ENCODE measurements around the gene TEP1. TPM values are rescaled to one million over a fixed set of nuclear protein-coding genes. Genes with fewer than 3 reads are reported as not detected.

TEP1 gene
- total and polyA plus RNA-seq, 2 experiments from 2014 or later: 3.0 to 8.5 TPM

DNA sequence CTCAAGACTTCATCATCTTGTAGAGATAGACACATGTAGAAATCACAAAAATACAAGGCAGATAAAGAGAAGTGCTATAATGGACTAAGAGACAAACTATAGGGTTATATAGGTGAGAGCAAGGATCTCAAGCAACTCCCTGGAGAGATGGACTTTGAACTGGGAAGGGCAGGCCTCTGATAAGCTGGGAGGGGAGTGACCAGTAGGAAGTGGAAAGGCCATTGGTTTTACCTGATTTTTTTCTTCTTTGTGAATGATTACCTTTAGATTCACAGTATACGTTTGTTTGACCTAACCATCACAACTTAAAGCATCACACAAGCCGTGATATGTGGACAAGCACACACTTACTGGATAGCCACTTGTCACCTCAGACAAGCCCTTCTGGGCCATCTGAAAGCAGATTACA is 5.2 kb upstream of the TEP1 start (continued):
- TF ChIP-seq, protein P1, sequence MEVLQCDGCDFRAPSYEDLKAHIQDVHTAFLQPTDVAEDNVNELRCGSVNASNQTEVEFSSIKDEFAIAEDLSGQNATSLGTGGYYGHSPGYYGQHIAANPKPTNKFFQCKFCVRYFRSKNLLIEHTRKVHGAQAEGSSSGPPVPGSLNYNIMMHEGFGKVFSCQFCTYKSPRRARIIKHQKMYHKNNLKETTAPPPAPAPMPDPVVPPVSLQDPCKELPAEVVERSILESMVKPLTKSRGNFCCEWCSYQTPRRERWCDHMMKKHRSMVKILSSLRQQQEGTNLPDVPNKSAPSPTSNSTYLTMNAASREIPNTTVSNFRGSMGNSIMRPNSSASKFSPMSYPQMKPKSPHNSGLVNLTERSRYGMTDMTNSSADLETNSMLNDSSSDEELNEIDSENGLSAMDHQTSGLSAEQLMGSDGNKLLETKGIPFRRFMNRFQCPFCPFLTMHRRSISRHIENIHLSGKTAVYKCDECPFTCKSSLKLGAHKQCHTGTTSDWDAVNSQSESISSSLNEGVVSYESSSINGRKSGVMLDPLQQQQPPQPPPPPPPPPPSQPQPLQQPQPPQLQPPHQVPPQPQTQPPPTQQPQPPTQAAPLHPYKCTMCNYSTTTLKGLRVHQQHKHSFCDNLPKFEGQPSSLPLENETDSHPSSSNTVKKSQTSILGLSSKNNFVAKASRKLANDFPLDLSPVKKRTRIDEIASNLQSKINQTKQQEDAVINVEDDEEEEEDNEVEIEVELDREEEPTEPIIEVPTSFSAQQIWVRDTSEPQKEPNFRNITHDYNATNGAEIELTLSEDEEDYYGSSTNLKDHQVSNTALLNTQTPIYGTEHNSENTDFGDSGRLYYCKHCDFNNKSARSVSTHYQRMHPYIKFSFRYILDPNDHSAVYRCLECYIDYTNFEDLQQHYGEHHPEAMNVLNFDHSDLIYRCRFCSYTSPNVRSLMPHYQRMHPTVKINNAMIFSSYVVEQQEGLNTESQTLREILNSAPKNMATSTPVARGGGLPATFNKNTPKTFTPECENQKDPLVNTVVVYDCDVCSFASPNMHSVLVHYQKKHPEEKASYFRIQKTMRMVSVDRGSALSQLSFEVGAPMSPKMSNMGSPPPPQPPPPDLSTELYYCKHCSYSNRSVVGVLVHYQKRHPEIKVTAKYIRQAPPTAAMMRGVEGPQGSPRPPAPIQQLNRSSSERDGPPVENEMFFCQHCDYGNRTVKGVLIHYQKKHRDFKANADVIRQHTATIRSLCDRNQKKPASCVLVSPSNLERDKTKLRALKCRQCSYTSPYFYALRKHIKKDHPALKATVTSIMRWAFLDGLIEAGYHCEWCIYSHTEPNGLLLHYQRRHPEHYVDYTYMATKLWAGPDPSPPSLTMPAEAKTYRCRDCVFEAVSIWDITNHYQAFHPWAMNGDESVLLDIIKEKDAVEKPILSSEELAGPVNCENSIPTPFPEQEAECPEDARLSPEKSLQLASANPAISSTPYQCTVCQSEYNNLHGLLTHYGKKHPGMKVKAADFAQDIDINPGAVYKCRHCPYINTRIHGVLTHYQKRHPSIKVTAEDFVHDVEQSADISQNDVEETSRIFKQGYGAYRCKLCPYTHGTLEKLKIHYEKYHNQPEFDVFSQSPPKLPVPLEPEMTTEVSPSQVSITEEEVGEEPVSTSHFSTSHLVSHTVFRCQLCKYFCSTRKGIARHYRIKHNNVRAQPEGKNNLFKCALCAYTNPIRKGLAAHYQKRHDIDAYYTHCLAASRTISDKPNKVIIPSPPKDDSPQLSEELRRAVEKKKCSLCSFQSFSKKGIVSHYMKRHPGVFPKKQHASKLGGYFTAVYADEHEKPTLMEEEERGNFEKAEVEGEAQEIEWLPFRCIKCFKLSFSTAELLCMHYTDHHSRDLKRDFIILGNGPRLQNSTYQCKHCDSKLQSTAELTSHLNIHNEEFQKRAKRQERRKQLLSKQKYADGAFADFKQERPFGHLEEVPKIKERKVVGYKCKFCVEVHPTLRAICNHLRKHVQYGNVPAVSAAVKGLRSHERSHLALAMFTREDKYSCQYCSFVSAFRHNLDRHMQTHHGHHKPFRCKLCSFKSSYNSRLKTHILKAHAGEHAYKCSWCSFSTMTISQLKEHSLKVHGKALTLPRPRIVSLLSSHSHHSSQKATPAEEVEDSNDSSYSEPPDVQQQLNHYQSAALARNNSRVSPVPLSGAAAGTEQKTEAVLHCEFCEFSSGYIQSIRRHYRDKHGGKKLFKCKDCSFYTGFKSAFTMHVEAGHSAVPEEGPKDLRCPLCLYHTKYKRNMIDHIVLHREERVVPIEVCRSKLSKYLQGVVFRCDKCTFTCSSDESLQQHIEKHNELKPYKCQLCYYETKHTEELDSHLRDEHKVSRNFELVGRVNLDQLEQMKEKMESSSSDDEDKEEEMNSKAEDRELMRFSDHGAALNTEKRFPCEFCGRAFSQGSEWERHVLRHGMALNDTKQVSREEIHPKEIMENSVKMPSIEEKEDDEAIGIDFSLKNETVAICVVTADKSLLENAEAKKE (CRISPR knock-in tag; IDR thresholded peaks at IDR 0.05): no peak
- no peak for TF ChIP-seq POLR2AphosphoS5 (IDR thresholded peaks at IDR 0.05; ENCODE audit: low read depth)

DNA sequence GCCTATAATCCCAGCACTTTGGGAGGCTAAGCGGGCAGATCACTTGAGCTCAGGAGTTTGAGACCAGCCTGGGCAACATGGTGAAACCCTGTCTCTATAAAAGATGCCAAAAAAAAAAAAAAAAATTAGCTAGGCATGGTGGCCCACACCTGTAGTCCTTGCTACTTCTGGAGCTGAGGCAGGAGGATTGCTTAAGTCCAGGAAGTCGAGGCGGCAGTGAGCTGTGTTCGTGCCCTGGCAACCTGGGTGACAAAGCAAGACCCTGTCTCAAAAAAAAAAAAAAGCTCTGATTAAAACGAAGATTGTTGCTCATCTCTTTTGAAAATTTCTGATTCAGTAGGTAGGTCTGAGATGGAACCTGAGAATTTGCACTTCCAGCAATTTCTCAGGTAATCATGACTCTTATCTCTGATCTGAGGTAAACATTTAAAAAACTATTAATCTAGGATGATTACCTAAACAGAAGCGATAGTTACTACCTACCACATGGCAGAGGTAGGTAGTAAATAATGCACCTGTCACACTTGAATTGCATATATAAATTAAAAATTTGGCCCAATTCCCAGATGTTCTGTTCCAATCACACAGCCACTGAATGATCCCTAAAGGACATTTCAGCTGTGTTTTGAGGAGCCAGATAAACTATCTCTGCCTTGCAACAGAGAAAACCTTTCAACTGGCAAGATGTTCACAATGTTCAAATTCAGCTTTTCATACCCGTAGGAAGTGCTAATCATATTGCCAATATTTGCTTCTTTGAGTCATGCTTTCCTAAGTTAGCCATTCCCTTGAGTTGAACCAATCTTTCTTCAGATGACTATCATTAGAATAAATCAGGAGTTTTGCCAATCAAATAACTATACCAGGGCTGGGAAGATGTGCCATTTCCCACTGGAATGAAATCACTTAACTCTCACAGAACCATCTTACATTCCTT is 4.2 kb upstream of the TEP1 start:
- Mint-ChIP-seq H3K9me3 (no peaks in the 10 kb centered on the region), H3K4me1 (peaks cover 25% of the 10 kb centered on the region), H3K4me3 (no peak overlapping the region), H3K27ac (no peak overlapping the region), H3K36me3 (ENCODE audit: low read depth) (no peaks in the 10 kb centered on the region; the same call in 2 of the 3 replicates), H3K27me3 (ENCODE audit: insufficient read depth, low read depth, poor library complexity) (peaks cover 9% of the 10 kb centered on the region)
- Histone ChIP-seq H3K9me2 (ENCODE audit: insufficient read depth) (no peaks in the 10 kb centered on the region), H3K4me3 (no peak overlapping the region), H3K27me3 (ENCODE audit: insufficient read depth) (peaks cover 7% of the 10 kb centered on the region; the same call in 1 of the 2 replicates), H2AFZ (no peak overlapping the region), H3K36me3 (ENCODE audit: insufficient read depth) (no peaks in the 10 kb centered on the region), H3K4me1 (ENCODE audit: insufficient read depth) (peaks cover 19% of the 10 kb centered on the region), H3K4me2 (no peak overlapping the region), H3F3A (replicated peaks; ENCODE audit: low read depth) (peaks cover 9% of the 10 kb centered on the region; the same call in 1 of the 2 replicates), H4K20me1 (replicated peaks; ENCODE audit: insufficient read depth) (no peaks in the 10 kb centered on the region), H3K27ac (ENCODE audit: low read depth) (no peak overlapping the region), H3K79me2 (replicated peaks; ENCODE audit: insufficient read depth) (no peaks in the 10 kb centered on the region)
- TF ChIP-seq STAT1 (IDR thresholded peaks at IDR 0.05; ENCODE audit: unreplicated experiment) (no peak), EZH2phosphoT487 (IDR thresholded peaks at IDR 0.05; ENCODE audit: unreplicated experiment) (no peak), EZH2 (IDR thresholded peaks at IDR 0.05; ENCODE audit: low read depth, unreplicated experiment) (no peak)
- no peak for DNase-seq (ENCODE audit: low spot score)
- no peak for ATAC-seq
